Left lung (tissue), 10 donors: Measurements from ENCODE around the gene CEP170. TPM values are rescaled to one million over a fixed set of nuclear protein-coding genes. Genes with fewer than 3 reads are reported as not detected.

Source experiments
- ATAC-seq: fragments of 200-7000 bp; cut with Tn5 transposase; one replicate; pipeline ENCODE4 v1.9.1; 2020; ENCODE audit warnings: moderate library complexity
- DNase-seq, 4 donors: peaks; one replicate each; pipeline ENCODE4 v3.0.0-alpha.2; 2013 to 2020
- H3K27ac ChIP-seq, 2 donors: fragments of 200-600 bp; sonication (generic) in 1 of 2; one replicate each; pipeline versions ENCODE4 v1.5.0 to v1.8.0; 2020 to 2021
- H3K27me3 ChIP-seq, 2 donors: fragments of 200-600 bp; sonication (generic) in 1 of 2; one replicate each; pipeline versions ENCODE4 v1.5.0 to v1.8.0; 2020 to 2021
- H3K36me3 ChIP-seq, 2 donors: fragments of 200-600 bp; sonication (generic) in 1 of 2; one replicate each; pipeline versions ENCODE4 v1.5.0 to v1.8.0; 2020 to 2021
- H3K4me1 ChIP-seq, 2 donors: fragments of 200-600 bp; one replicate each; pipeline ENCODE4 v1.8.0; 2021
- H3K4me3 ChIP-seq, 2 donors: fragments of 200-600 bp; sonication (generic) in 1 of 2; one replicate each; pipeline versions ENCODE4 v1.5.0 to v1.8.0; 2020 to 2021; ENCODE audit warnings: mild to moderate bottlenecking in 1 of 2
- H3K9me3 ChIP-seq, 2 donors: fragments of 200-600 bp; sonication (generic) in 1 of 2; one replicate each; pipeline versions ENCODE4 v1.5.0 to v1.8.0; 2020 to 2021
- intact Hi-C, 2 donors: fragments of 100-400 bp; cut with DNase I; formaldehyde crosslinking; loops; one replicate each; pipeline versions ENCODE4 v1.11.2 to v1.14.2; 2022
- polyA plus RNA-seq, 6 donors: library from polyadenylated mRNA; unstranded; fragments of 120-200 nt; gene quantifications; one replicate each; pipeline ENCODE4 v1.2.1, GENCODE V29; 2013; ENCODE audit not compliant: insufficient read length in 6 of 6
- total RNA-seq, 2 donors: library from RNA; stranded (reverse); fragmentation: NEBNext Ultra II Directional; extraction: Animal tissue kit (Norgen Biotek cat#: 25700); gene quantifications; one replicate each; pipeline ENCODE4 v1.2.1, GENCODE V29; 2021
- TF ChIP-seq, protein P1 (sequence below), 2 donors: fragments of 200-600 bp; sonication (generic) in 1 of 2; IDR thresholded peaks; one replicate each; pipeline versions ENCODE4 v1.5.0 to v1.8.0; 2021; ENCODE audit warnings: antibody characterized with exemption in 2 of 2
- donor health status: DM: no; HTN: yes; CAD: no.
- donor health status: DM: no; HTN: no; CAD: no.

Gene CEP170
- total and polyA plus RNA-seq, 8 donors: 60.8 to 111 (median 74.2) TPM

DNA sequence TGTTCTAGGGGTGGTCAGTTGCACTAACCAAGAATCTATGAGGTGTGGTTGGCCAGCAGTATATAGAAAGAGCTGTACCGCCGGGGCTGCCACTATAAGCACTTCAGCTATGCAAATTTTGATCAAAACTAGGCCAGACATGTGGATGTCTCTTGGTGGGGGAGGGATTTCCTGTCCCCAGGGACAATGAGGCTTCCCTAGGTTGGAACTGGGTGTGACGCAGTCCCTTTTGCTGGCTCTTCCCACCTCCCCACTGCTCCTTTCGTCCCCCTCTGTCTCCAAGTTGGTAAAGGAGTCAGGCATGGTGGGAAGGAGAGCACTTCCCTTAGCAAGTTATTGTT lies 14.3 kb upstream of the CEP170 start:
- no peak for ATAC-seq
- Histone ChIP-seq H3K4me1 (peaks cover 35 to 66% of the 10 kb centered on the region in 2 donors), H3K27ac (peak overlapping the region; percentile 84 to 94), H3K36me3 (peaks cover 0 to 8% of the 10 kb centered on the region in 2 donors), H3K27me3 (no peaks in the 10 kb centered on the region), H3K4me3 (no peak overlapping the region), H3K9me3 (no peaks in the 10 kb centered on the region)
- intact Hi-C loops: no loop called here
- TF ChIP-seq, protein P1, sequence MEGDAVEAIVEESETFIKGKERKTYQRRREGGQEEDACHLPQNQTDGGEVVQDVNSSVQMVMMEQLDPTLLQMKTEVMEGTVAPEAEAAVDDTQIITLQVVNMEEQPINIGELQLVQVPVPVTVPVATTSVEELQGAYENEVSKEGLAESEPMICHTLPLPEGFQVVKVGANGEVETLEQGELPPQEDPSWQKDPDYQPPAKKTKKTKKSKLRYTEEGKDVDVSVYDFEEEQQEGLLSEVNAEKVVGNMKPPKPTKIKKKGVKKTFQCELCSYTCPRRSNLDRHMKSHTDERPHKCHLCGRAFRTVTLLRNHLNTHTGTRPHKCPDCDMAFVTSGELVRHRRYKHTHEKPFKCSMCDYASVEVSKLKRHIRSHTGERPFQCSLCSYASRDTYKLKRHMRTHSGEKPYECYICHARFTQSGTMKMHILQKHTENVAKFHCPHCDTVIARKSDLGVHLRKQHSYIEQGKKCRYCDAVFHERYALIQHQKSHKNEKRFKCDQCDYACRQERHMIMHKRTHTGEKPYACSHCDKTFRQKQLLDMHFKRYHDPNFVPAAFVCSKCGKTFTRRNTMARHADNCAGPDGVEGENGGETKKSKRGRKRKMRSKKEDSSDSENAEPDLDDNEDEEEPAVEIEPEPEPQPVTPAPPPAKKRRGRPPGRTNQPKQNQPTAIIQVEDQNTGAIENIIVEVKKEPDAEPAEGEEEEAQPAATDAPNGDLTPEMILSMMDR (IDR thresholded peaks at IDR 0.05): no peak
- DNase-seq: no peak

DNA sequence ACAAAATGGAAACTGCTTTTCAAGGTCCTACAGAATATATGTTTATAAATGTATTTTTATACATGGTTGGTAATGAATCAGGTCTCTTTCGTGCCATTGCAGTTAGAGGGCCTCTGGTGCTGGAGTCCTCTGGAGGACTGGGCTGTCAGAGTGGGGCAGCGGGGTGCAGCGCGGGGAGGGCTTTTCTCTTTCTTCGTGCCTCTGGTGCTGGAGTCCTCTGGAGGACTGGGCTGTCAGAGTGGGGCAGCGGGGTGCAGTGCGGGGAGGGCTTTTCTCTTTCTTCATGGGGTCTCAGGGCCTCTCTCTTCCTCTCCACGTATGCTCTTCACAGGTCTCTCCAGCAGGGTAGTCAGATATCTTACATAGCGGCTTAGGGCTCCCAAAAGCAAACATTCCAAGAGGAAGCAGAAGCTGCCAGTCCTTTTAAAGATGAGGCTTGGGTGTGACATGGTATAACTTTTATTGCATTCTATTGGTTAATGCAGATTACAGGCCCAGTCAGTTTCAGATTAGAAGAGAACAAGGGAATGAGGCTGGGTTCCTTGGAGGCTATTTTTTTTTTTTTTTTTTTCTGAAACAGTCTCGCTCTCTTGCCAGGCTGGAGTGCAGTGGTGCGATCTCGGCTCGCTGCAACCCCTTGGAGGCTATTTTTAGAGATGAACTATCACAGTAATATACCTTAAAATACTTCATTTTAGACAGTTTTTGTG lies 13.8 kb upstream of the CEP170 start:
- Histone ChIP-seq H3K27me3 (no peaks in the 10 kb centered on the region), H3K4me3 (no peak overlapping the region), H3K4me1 (peaks cover 35 to 72% of the 10 kb centered on the region in 2 donors), H3K9me3 (no peaks in the 10 kb centered on the region), H3K27ac (peak overlapping the region; percentile 84 to 94), H3K36me3 (peaks cover 0 to 4% of the 10 kb centered on the region in 2 donors)
- TF ChIP-seq, protein P1 (IDR thresholded peaks at IDR 0.05): no peak
- intact Hi-C loops: no loop called here
- ATAC-seq (peak; percentile 5), DNase-seq (peak in 1 of 4 donors; percentile 39)

DNA sequence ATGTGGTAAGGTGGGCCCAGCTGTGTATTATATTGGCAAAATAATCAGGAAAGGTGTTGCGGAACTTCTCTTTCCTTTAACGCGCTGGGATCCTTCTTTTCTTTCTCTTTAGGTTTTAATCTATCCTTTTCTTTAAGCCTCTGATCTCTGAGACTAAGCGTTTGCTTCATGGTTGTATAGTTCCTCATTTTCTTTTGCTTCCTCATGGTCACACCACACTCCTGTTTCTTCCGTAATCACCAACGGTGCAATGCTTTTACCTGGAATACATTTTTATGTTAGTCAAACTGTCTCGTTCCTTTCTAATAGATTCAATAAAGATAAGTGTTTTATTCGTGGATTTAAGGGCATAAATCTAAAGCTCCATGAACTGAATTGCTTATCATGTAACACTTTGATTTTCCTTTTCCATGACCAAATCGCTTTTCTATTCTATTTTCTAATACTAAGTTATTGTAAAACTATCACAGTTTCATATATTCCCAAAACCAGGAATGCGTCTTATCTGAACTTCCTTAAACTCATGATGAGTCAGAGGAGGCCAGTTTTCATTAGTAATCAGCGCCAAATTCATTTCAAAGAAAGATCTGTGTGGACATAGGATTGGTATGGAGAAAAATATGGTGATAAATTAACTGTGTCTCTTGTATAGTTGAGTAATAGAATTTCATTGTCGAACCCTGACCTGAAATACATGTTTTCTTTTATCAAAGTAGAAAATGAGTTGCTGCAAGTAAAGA lies 13.0 kb upstream of the CEP170 start:
- no peaks in the 10 kb centered on the region for H3K27me3 ChIP-seq
- ATAC-seq (peak; percentile 51), DNase-seq (peak in 1 of 4 donors; percentile 33)
- no peaks in the 10 kb centered on the region for H3K9me3 ChIP-seq
- peak overlapping the region in 1 of 2 donors; percentile 14 for H3K4me3 ChIP-seq
- intact Hi-C loops: no loop called here
- peaks cover 35 to 79% of the 10 kb centered on the region in 2 donors for H3K4me1 ChIP-seq
- peak overlapping the region; percentile 84 to 94 for H3K27ac ChIP-seq
- H3K36me3 ChIP-seq: no peaks in the 10 kb centered on the region
- TF ChIP-seq, protein P1 (IDR thresholded peaks at IDR 0.05): no peak

DNA sequence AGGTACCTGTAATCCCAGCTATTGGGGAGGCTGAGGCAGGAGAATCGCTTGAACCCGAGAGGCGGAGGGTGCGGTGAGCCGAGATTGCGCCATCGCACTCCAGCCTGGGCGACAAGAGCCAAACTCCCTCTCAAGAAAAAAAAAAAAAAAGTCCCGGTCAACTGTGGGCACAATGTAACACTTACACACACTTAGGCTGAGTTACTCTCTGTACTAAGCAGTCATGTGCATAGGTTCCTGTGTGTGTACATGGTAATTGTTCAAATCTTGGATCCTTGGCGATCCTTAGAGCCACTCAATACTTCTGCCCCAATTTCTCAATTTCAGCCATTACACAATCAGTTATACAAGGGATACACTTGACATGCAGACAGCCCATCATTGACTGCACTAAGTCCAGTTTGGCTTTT lies 12.4 kb upstream of the CEP170 start:
- Histone ChIP-seq H3K4me1 (peaks cover 35 to 82% of the 10 kb centered on the region in 2 donors), H3K36me3 (no peaks in the 10 kb centered on the region), H3K4me3 (peak overlapping the region in 1 of 2 donors; percentile 14), H3K27me3 (no peaks in the 10 kb centered on the region), H3K27ac (peak overlapping the region; percentile 84 to 94), H3K9me3 (no peaks in the 10 kb centered on the region)
- TF ChIP-seq, protein P1 (IDR thresholded peaks at IDR 0.05): no peak
- DNase-seq: peak in 2 of 4 donors; percentile 71 to 90
- intact Hi-C loops: no loop called here
- peak; percentile 81 for ATAC-seq

DNA sequence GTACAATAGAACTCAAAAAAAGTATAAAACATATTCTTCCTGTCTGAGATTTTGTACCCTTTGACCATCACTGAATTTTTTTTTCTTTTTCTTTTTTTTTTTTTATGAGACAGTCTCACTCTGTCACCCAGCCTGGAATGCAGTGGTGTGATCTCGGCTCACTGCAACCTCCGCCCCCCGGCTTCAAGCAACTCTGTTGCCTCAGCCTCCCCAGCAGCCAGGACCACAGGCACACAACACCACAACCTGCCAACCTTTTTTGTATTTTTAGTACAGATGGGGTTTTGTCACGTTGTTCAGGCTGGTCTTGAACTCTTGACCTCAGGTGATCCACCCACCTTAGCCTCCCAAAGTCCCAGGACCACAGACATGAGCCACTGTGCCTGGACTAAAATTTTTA lies 11.2 kb upstream of the CEP170 start:
- Histone ChIP-seq H3K36me3 (no peaks in the 10 kb centered on the region), H3K4me3 (no peak overlapping the region), H3K9me3 (no peaks in the 10 kb centered on the region), H3K27me3 (no peaks in the 10 kb centered on the region), H3K27ac (peak overlapping the region in 1 of 2 donors; percentile 94), H3K4me1 (peaks cover 30 to 84% of the 10 kb centered on the region in 2 donors)
- intact Hi-C loops: no loop called here
- DNase-seq: no peak
- no peak for ATAC-seq
- TF ChIP-seq, protein P1 (IDR thresholded peaks at IDR 0.05): no peak
